BJ (cell line): ENCODE measurements around the gene ARHGAP20. TPM values are rescaled to one million over a fixed set of nuclear protein-coding genes. Genes with fewer than 3 reads are reported as not detected.

Experiments
- CTCF ChIA-PET: fragments of 350-600 bp; formaldehyde crosslinking; extraction: SDS; loops from one replicate; lab custom pipeline; 2021; ENCODE audit warnings: antibody characterized with exemption, inconsistent platforms; lab: Yijun Ruan, JAX
- POLR2A ChIA-PET: fragments of 300-600 bp; sonication (Branson Sonifier 250); formaldehyde crosslinking; extraction: SDS; loops from one replicate; lab custom pipeline; 2021; ENCODE audit warnings: antibody characterized with exemption; lab: Charles Lee
- DNase-seq: peaks from one replicate; pipeline ENCODE4 v3.0.0-alpha.2; 2011; ENCODE audit warnings: low read depth
- H3K27me3 ChIP-seq: 2 replicates; pipeline ENCODE4 v1.6.0; 2011; ENCODE audit warnings: low read length; ENCODE audit not compliant: control insufficient read depth, insufficient read depth
- H3K36me3 ChIP-seq: 2 replicates; pipeline ENCODE4 v1.5.1; 2011; ENCODE audit warnings: low read length; ENCODE audit not compliant: control insufficient read depth, insufficient read depth
- H3K4me3 ChIP-seq: 2 replicates; pipeline ENCODE4 v1.5.1; 2011; ENCODE audit warnings: low read depth, mild to moderate bottlenecking, control low read depth, low read length
- polyA minus RNA-seq: library from RNA; depleted of rRNA, polyadenylated mRNA; stranded (reverse); fragments of >200 nt; gene quantifications from 2 replicates; pipeline ENCODE4 v1.2.3, GENCODE V29; 2011; rRNA and poly(A)+ RNA removed
- polyA plus RNA-seq: library from polyadenylated mRNA; depleted of rRNA; stranded (reverse); fragments of >200 nt; gene quantifications from 2 replicates; pipeline ENCODE4 v1.2.3, GENCODE V29; 2011; rRNA removed
- TF ChIP-seq, protein P1 (sequence below): IDR thresholded peaks from 2 replicates; pipeline ENCODE4 v1.5.1; 2011; ENCODE audit warnings: low read depth, mild to moderate bottlenecking, control low read depth, inconsistent platforms, low read length, moderate library complexity; ENCODE audit not compliant: insufficient read depth

ARHGAP20 gene, protein sequence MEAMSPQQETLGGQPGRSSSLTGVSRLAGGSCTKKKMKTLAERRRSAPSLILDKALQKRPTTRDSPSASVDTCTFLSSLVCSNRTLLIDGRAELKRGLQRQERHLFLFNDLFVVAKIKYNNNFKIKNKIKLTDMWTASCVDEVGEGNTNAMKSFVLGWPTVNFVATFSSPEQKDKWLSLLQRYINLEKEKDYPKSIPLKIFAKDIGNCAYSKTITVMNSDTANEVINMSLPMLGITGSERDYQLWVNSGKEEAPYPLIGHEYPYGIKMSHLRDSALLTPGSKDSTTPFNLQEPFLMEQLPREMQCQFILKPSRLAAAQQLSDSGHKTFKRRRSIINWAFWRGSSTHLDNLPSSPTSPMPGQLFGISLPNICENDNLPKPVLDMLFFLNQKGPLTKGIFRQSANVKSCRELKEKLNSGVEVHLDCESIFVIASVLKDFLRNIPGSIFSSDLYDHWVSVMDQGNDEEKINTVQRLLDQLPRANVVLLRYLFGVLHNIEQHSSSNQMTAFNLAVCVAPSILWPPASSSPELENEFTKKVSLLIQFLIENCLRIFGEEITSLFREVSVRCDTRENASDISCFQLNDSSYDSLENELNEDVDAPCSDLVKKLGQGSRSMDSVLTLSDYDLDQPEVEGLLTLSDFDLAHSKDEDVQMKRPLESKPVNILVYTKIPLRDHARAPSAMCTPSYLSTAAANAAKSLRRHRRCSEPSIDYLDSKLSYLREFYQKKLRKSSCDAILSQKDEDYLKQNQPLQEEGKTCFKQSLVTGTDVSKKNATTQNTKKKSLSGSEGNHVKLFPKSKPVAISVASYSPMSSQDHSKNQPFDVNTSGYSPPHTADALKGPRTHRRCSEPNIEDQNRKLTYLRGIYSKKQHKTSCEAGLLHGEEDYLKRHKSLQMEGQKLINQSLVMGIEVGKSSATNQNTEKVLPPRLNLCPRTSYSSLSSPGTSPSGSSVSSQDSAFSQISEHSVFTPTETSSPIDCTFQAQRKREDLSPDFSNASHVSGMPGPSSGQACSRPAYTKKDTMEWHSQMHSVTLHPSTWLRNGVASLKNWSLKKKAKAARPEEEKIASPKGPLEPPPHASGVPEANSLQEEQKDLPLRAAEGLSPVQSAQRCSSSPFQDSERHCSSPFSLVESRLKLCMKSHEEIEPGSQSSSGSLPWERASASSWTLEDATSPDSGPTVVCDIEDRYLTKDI
- polyA plus RNA-seq (2.5 TPM in 2 replicates), polyA minus RNA-seq (3.7 and 4.3 TPM in 2 replicates)

DNA sequence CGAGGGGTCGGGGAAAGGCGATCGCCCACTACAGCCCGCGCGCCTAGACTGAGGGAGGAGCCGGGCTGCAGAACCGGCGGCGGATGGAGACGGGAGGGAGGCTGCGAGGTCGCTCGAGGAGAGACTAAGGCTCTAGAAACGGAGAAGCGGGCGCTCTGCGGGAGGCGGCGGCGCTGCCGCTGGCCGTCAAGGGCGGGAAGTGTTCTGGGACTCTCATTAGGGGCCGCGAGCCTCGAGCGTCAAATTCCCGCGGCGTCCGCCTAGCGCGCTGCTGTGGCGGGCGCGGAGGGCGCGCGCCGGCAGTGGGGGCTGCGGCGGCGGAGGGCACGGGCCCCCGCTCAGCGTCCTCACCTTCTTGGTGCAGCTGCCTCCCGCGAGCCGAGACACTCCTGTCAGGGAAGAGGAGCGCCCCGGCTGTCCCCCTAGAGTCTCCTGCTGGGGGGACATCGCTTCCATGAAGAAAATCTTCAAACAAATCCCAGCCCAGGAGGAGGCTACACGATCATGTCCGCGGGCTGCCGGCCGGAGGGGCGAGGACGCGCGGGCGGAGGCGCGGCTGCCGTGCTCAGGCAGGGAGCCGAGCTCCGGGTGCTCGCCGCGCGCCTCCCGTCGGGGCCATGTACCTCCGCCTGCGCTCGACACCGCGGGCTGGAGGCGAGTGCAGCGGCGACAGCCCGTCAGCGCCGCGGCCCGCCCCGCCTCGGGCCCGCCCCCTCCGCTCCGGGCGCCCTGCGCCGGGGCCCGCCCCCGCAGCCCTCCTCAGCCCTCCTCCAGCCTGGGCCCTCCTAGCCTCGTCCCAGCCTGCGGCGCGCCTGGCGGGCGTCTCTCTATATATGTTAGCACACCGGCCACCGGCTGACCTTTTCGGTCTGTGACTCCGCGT is at the start of gene ARHGAP20:
Gene ARHGAP20 (minus strand): TSS at position 662 of the 883 bp plus-strand sequence. CDS start 206 bp downstream, at position 456.
- ChIA-PET POLR2A (interaction anchor here (0.7 kb wide), 1 partner anchor 19 kb away, joined by 5 read pairs; no protein-coding TSS in a partner anchor), CTCF (interaction anchor here (0.9 to 1.1 kb wide), 2 partner anchors 354 to 518 kb away, joined by 3 to 4 read pairs; no protein-coding TSS in a partner anchor)
- TF ChIP-seq, protein P1, sequence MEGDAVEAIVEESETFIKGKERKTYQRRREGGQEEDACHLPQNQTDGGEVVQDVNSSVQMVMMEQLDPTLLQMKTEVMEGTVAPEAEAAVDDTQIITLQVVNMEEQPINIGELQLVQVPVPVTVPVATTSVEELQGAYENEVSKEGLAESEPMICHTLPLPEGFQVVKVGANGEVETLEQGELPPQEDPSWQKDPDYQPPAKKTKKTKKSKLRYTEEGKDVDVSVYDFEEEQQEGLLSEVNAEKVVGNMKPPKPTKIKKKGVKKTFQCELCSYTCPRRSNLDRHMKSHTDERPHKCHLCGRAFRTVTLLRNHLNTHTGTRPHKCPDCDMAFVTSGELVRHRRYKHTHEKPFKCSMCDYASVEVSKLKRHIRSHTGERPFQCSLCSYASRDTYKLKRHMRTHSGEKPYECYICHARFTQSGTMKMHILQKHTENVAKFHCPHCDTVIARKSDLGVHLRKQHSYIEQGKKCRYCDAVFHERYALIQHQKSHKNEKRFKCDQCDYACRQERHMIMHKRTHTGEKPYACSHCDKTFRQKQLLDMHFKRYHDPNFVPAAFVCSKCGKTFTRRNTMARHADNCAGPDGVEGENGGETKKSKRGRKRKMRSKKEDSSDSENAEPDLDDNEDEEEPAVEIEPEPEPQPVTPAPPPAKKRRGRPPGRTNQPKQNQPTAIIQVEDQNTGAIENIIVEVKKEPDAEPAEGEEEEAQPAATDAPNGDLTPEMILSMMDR = no peak
- no peaks in the 10 kb centered on the region for H3K36me3 ChIP-seq
- H3K4me3 ChIP-seq = peak within 1 kb of the TSS; percentile 72
- no peaks in the 10 kb centered on the region for H3K27me3 ChIP-seq
- DNase-seq = no peak

DNA sequence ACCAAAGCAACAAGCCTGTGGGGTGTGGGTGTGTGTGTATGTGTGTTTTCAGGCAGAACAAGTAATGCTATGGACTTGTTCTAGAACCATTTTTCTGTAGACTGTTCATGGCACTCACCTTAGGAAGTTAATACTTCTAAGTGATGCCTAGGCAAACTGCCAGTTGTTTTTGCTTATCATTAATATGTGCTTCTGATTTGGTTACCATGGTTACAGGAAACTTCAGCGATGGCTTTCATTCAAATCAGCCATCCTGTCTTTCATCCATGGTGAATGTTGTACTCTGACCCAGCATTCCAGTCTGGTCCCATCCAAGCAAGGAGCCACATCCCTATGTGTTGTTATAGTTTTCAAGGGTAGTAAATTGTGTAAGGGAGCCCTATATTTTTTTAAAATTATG is 49.8 kb upstream of the ARHGAP20 start:
- POLR2A ChIA-PET = no interaction called here
- no peak for DNase-seq
- Histone ChIP-seq H3K27me3 (no peaks in the 10 kb centered on the region), H3K36me3 (no peaks in the 10 kb centered on the region), H3K4me3 (no peak overlapping the region)
- CTCF ChIA-PET = no interaction called here
- TF ChIP-seq, protein P1 = no peak

DNA sequence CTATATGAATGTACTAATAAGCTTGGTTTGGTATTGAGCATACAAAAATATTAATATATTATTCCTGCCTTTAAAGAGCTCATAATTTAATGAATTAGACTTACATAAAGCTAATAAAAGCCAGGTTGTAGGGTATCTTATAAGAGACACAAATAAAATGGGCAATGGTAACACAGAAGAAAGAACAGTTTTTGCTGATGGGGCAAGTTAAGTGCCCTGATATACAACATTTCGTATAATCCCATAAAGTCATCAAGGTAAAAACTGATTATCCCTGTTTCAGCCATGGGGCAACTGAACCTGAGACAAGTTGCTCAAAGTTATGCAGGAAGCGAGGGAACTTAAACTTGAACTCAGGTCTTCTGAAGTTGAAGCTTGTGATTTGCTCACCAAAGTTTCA is 48.9 kb upstream of the ARHGAP20 start:
- POLR2A ChIA-PET = no interaction called here
- no peak for DNase-seq
- CTCF ChIA-PET = interaction anchor here (1.4 kb wide), 1 partner anchor 17 kb away, joined by 3 read pairs; no protein-coding TSS in a partner anchor
- no peaks in the 10 kb centered on the region for H3K27me3 ChIP-seq
- TF ChIP-seq, protein P1 = no peak
- no peak overlapping the region for H3K4me3 ChIP-seq
- no peaks in the 10 kb centered on the region for H3K36me3 ChIP-seq

DNA sequence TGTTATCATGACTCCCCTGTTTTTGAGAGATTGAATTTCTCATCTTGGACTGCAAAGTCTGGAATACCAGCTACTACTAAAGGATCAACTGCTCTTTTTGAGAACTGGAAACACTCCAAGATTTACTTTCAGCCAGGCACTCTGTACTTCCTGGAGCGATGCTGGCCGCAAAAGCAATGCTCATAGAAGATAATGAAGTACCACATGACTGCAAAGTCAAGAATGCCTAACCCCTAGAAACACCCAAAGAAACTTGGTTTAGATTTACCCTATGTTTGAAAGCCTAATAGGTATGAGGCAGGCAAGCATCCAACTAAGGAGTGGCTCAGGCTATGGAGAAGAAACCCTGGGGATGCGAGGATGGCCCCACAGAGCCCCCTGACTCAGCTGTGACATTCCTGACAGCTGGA is 47.7 kb upstream of the ARHGAP20 start:
- Histone ChIP-seq H3K36me3 (no peaks in the 10 kb centered on the region), H3K4me3 (no peak overlapping the region), H3K27me3 (no peaks in the 10 kb centered on the region)
- POLR2A ChIA-PET = no interaction called here
- no peak for DNase-seq
- TF ChIP-seq, protein P1 = no peak
- CTCF ChIA-PET = interaction anchor here (1.4 kb wide), 1 partner anchor 16 kb away, joined by 3 read pairs; no protein-coding TSS in a partner anchor
